Tibial nerve (tissue), 4 donors: ENCODE measurements around the gene STUM. TPM values are rescaled to one million over a fixed set of nuclear protein-coding genes. Genes with fewer than 3 reads are reported as not detected.

Experiments
- DNase-seq, 2 donors: peaks; one replicate each; pipeline ENCODE4 v3.0.0-alpha.2; 2019; ENCODE audit warnings: low spot score in 2 of 2
- H3K27ac ChIP-seq, 4 donors: fragments of 200-600 bp; sonication (generic) in 3 of 4; one replicate each; pipeline ENCODE4 v1.5.1; 2017 to 2019; ENCODE audit warnings: mild to moderate bottlenecking in 1 of 4
- H3K27me3 ChIP-seq, 2 donors: fragments of 200-600 bp; sonication (generic) in 1 of 2; one replicate each; pipeline versions ENCODE4 v1.5.1 to v1.6.0; 2017 to 2019
- H3K36me3 ChIP-seq, 3 donors: fragments of 200-600 bp; sonication (generic); one replicate each; pipeline ENCODE4 v1.5.1; 2018 to 2019
- H3K4me1 ChIP-seq, 4 donors: fragments of 200-600 bp; sonication (generic) in 3 of 4; one replicate each; pipeline ENCODE4 v1.5.1; 2017 to 2019
- H3K4me3 ChIP-seq, 4 donors: fragments of 200-600 bp; sonication (generic) in 3 of 4; one replicate each; pipeline ENCODE4 v1.5.1; 2017 to 2019; ENCODE audit warnings: mild to moderate bottlenecking in 1 of 4, moderate library complexity in 1 of 4
- H3K9me3 ChIP-seq, 4 donors: fragments of 200-600 bp; sonication (generic) in 3 of 4; one replicate each; pipeline ENCODE4 v1.5.1; 2017 to 2019
- EP300 ChIP-seq, 2 donors: sonication (generic); formaldehyde crosslinking; IDR thresholded peaks; one replicate each; pipeline ENCODE4 v1.6.1; 2017; ENCODE audit warnings: antibody characterized with exemption in 2 of 2, mild to moderate bottlenecking in 1 of 2
- POLR2A ChIP-seq, 2 donors: fragments of 450-650 bp; IDR thresholded peaks; one replicate each; pipeline ENCODE4 v1.6.1; 2017; ENCODE audit warnings: antibody characterized with exemption in 2 of 2, mild to moderate bottlenecking in 2 of 2, moderate library complexity in 2 of 2
- WGBS, 2 donors: methylation state at CpG; one replicate each; pipeline ENCODE4 v1.1.5; 2018; 5-methylcytosine and 5-hydroxymethylcytosine counted together
- total RNA-seq, 4 donors: library from RNA; depleted of rRNA; stranded (reverse); fragments of >200 nt; gene quantifications; one replicate each; pipeline ENCODE4 v1.1.0, GENCODE V29; 2016
- TF ChIP-seq, protein P1 (sequence below), 5 experiments: fragments of 200-600 bp in 3 of 5; fragments of 450-650 bp in 2 of 5; sonication (generic) in 3 of 5; IDR thresholded peaks; one replicate each; pipeline ENCODE4 v1.5.1; 2016 to 2019; ENCODE audit warnings: antibody characterized with exemption in 5 of 5, mild to moderate bottlenecking in 3 of 5, moderate library complexity in 2 of 5

Gene STUM
- total RNA-seq, 4 donors from 2014 or later, result 4.8 to 7.5 (median 6.9) TPM

DNA sequence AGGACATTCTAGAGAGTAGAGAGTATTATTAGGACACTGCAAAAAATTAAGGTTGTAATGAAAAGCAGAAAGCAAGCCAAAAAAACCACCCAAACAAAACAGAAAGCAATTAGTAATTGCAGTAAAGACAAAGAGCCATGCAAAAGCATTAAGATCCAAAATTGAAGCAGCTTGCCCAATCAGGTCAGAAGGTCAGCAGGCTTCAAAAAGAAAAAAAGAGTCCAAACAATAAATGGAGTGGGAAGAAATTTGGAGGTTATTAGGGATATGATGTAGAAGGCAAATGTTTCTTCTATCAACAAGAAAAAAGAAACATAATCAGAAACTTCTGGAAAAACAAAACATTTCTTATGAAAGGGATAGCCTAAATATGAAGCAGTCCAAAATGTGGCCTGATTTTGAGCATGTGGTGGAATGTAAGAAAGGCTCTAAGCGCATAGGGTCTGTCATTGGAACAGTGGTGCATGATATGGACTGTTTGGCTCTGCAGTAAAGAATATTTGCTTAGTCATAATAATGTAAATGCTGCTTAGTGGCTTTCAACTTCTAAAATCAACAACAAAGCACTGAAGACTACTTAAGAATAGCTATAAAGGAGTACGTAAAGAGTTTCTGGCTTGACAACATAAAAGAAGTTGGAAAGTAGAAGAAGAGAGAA, 4.8 kb downstream of the STUM start:
- 88 to 89% methylated on average over 2 of the region's 2 CpGs for WGBS, 2 donors
- no peaks in the 10 kb centered on the region for H3K27me3 ChIP-seq

DNA sequence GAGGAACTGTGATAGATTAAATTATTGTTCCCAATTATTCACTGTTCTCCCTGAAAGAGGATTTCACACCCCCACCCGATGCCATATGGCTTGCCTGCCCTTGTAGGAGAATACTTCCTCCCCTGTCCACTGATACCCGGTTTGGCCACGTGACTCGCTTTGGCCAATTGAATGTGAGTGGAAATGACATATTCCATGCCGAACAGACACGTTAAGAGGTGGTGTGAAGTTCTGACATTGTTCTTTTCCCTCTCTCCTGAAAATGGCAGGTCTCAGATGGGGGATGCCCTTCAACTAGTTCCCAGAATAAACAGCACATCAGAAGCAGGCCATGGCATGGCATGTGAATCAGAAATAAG, 5.3 kb downstream of the STUM start:
- TF ChIP-seq EP300 (IDR thresholded peaks at IDR 0.05) (no peak), POLR2A (IDR thresholded peaks at IDR 0.05) (no peak)
- TF ChIP-seq, protein P1, sequence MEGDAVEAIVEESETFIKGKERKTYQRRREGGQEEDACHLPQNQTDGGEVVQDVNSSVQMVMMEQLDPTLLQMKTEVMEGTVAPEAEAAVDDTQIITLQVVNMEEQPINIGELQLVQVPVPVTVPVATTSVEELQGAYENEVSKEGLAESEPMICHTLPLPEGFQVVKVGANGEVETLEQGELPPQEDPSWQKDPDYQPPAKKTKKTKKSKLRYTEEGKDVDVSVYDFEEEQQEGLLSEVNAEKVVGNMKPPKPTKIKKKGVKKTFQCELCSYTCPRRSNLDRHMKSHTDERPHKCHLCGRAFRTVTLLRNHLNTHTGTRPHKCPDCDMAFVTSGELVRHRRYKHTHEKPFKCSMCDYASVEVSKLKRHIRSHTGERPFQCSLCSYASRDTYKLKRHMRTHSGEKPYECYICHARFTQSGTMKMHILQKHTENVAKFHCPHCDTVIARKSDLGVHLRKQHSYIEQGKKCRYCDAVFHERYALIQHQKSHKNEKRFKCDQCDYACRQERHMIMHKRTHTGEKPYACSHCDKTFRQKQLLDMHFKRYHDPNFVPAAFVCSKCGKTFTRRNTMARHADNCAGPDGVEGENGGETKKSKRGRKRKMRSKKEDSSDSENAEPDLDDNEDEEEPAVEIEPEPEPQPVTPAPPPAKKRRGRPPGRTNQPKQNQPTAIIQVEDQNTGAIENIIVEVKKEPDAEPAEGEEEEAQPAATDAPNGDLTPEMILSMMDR (IDR thresholded peaks at IDR 0.05), result no peak
- WGBS, 2 donors, result 86 to 89% methylated on average over 6 of the region's 6 CpGs
- H3K4me3 ChIP-seq, result no peak overlapping the region
- H3K9me3 ChIP-seq, result no peaks in the 10 kb centered on the region
- no peaks in the 10 kb centered on the region for H3K36me3 ChIP-seq
- H3K27ac ChIP-seq, result no peak overlapping the region
- H3K27me3 ChIP-seq, result no peaks in the 10 kb centered on the region
- H3K4me1 ChIP-seq, result peaks cover 0 to 27% (median 11%) of the 10 kb centered on the region in 4 donors
- DNase-seq, result no peak

More for the DNA sequence above, 4.8 kb downstream of the STUM start:
- Histone ChIP-seq H3K9me3 (no peaks in the 10 kb centered on the region), H3K27ac (peak overlapping the region in 1 of 4 donors; percentile 28), H3K4me3 (no peak overlapping the region), H3K4me1 (peaks cover 0 to 32% (median 13%) of the 10 kb centered on the region in 4 donors), H3K36me3 (no peaks in the 10 kb centered on the region)
- TF ChIP-seq, protein P1 (IDR thresholded peaks at IDR 0.05), result no peak
- no peak for TF ChIP-seq POLR2A (IDR thresholded peaks at IDR 0.05)
- TF ChIP-seq EP300 (IDR thresholded peaks at IDR 0.05), result no peak
- peak in 1 of 2 donors; percentile 32 for DNase-seq

DNA sequence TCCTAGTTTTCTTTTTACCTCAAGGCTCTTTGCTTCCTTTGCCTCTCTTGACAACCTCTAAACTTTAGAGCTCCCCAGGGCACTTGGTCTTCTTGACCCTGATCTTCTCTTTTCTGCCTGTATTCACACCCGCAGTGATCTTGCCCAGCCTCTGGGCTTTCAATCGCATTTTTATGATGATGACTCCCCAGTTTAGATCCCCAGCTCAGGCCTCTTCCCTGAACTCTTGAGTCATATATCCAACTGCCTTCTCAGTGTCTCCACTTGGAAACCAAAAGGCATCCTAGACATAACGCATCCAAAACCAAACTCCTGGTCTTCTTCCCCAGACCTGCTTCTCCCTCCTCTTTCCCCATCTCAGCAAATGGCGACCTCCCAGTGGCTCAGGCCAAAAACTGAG, 6.5 kb downstream of the STUM start:
- Histone ChIP-seq H3K27me3 (no peaks in the 10 kb centered on the region), H3K27ac (no peak overlapping the region), H3K9me3 (no peaks in the 10 kb centered on the region), H3K4me1 (peaks cover 0 to 15% (median under 1%) of the 10 kb centered on the region in 4 donors), H3K36me3 (no peaks in the 10 kb centered on the region), H3K4me3 (no peak overlapping the region)
- 81 to 89% methylated on average over 4 of the region's 4 CpGs for WGBS, 2 donors
- DNase-seq, result no peak
- TF ChIP-seq EP300 (IDR thresholded peaks at IDR 0.05) (no peak), POLR2A (IDR thresholded peaks at IDR 0.05) (no peak)
- TF ChIP-seq, protein P1 (IDR thresholded peaks at IDR 0.05), result no peak

DNA sequence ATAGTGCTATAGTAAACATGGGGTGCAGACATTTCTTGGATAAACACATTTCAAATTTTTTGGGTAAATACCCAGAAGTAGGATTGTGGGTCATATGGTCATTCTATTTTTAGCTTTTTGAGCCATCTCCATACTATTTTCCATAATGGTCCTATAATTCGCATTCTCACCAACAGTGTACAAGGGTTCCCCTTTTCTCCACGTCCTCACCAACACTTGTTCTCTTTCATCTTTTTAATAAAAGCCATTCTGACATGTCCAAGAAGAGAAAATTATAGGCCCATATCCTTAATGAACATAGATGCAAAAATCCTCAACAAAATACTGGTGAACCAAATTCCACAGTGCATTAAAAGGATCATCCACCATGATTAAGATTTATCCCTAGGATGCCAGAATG, 8.9 kb downstream of the STUM start:
- Histone ChIP-seq H3K9me3 (no peaks in the 10 kb centered on the region), H3K36me3 (no peaks in the 10 kb centered on the region), H3K27ac (no peak overlapping the region), H3K27me3 (no peaks in the 10 kb centered on the region), H3K4me1 (no peaks in the 10 kb centered on the region), H3K4me3 (no peak overlapping the region)
- DNase-seq, result no peak
- 80 to 87% methylated on average over 2 of the region's 2 CpGs for WGBS, 2 donors
- TF ChIP-seq, protein P1 (IDR thresholded peaks at IDR 0.05), result no peak
- TF ChIP-seq POLR2A (IDR thresholded peaks at IDR 0.05), result no peak
- no peak for TF ChIP-seq EP300 (IDR thresholded peaks at IDR 0.05)

DNA sequence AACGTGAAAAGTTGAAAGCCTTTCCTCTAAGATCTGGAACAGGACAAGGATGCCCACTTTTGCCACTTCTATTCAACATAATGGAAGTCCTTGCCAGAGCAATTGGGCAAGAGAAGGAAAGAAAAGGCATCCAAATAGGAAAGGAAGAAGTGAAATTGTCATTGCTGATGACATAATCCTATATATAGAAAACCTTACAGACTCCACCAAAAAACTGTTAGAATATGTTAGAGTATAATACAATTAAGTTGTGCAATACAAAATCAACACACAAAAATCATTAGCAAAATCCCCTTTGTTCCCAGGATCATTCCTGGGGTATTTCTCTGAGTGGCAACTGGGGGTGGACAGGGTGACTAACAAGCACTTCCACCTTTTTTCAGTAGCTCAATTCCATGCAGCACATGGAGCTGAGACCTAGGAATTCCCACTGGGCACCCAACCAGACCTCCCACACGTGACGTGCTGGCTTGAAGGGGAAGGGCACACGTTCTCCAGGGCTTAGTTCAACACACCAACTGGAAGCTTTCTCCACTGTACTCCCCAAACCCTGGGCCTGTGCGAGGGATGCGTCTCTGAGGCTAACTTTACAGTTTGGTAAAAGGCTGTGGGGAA, 9.6 kb downstream of the STUM start:
- Histone ChIP-seq H3K4me3 (no peak overlapping the region), H3K9me3 (no peaks in the 10 kb centered on the region), H3K36me3 (no peaks in the 10 kb centered on the region), H3K27me3 (no peaks in the 10 kb centered on the region), H3K4me1 (peaks cover 0 to 1% (median 0%) of the 10 kb centered on the region in 4 donors), H3K27ac (no peak overlapping the region)
- 76% methylated on average over 6 of the region's 6 CpGs for WGBS, 2 donors
- no peak for DNase-seq
- TF ChIP-seq, protein P1 (IDR thresholded peaks at IDR 0.05), result no peak
- TF ChIP-seq POLR2A (IDR thresholded peaks at IDR 0.05), result no peak
- no peak for TF ChIP-seq EP300 (IDR thresholded peaks at IDR 0.05)
